ENCODE results near the gene GPR61.

- no peak for TF ChIP-seq POLR2A (IDR thresholded peaks at IDR 0.05)
- TF ChIP-seq, protein P1, sequence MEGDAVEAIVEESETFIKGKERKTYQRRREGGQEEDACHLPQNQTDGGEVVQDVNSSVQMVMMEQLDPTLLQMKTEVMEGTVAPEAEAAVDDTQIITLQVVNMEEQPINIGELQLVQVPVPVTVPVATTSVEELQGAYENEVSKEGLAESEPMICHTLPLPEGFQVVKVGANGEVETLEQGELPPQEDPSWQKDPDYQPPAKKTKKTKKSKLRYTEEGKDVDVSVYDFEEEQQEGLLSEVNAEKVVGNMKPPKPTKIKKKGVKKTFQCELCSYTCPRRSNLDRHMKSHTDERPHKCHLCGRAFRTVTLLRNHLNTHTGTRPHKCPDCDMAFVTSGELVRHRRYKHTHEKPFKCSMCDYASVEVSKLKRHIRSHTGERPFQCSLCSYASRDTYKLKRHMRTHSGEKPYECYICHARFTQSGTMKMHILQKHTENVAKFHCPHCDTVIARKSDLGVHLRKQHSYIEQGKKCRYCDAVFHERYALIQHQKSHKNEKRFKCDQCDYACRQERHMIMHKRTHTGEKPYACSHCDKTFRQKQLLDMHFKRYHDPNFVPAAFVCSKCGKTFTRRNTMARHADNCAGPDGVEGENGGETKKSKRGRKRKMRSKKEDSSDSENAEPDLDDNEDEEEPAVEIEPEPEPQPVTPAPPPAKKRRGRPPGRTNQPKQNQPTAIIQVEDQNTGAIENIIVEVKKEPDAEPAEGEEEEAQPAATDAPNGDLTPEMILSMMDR (IDR thresholded peaks at IDR 0.05) = no peak
These were observed 37.9 kb upstream of the GPR61 start for GRCh38 chr1:109501644-109502363.

Measured in heart left ventricle (tissue), 13 donors.